ENCODE measurements around the gene SLC16A12.

The SLC16A12 gene

GRCh38 chr10:89505640-89506275 is 29.6 kb downstream of the SLC16A12 start:
- DNase-seq: no peak

DNA sequence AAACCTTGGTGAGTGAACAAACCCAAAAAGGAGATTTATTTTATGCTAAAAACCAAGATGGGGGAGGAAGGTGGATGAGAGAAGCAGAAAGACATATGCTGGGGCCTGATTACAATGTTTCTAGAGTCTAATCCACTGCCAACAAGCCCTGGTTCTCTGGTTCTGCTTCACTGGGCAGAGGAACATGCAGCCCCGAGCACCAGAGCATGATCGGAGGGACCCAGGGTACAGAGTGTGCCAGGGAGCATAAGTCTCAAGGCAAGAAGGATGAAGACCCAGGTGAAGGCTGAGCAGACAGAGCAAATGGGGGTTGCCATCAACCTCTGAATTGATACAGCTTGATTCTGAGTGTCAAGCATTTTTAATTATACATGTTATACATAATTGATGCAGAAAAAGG is 30.7 kb downstream of the SLC16A12 start:
- no peak for DNase-seq

DNA sequence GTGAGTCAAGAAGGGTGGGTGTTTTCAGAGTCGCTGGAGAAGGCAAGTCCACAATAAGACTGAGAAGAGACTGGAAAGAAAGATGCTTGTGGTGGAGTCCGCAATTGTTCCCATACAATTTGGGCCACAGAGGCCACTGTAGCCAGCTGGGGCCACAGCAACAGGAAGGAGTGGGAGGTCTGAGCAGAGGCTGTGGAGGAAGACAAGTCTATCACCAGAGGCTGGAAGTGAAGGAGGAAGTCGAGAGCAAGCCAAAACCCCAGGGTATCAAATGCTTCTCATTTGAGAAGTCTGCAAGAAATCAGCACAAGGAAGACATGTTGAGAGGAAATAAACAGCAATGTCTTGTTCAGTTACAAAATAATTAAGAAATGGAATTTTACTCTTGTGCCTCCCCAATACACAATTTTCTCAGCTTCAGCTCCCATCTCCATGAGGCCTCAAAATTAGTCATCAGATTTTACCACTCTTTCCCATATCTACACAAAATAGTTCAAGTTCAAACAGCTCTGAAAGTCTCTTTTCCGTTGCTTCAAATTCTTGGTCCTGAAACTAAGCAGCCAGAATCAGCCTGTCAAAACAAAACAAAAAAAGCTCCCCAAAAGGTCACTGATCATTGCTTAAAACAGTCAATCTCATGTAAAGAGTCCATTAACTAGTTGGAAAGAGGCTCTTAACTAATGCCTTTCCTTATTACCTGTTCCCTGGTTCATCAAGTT is 31.6 kb downstream of the SLC16A12 start:
- DNase-seq: no peak

DNA sequence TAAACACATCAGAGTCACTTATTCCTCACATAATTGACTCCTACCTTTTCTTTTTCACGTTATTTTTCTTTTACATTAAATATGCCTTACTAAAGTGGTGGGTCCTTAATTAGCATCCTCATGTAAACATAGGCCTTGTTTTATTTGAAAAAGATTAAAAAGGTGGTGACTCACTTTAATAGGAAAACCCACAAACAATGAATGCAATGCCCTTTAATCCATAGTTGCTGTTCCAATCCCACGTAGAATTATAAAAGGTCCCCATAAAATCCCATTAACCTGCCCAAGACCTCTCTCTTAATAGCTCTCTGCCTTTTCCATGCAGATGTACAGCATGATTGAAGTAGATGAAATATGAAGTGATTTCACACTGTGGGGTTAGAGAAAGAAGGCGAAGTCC is 32.2 kb downstream of the SLC16A12 start:
- no peak for DNase-seq

DNA sequence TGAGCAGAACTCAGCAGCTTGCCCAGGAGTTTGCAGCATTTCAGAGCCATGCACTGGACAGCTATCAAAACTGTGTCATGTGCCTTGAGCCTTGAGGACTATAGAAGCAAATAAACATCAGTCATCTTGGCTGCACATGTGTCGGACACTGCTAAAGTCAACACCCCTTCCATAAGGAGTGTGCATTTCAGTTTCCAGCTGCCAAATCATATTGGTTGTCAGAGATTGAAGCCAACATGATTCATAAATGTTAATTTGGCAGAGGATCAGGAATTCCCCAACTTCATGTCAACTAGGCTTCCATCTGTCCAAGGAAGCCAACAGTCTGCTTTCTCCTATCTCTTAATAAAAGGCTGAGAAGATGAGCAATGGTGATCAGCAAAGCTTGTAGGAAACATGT is 32.8 kb downstream of the SLC16A12 start:
- DNase-seq: no peak

DNA sequence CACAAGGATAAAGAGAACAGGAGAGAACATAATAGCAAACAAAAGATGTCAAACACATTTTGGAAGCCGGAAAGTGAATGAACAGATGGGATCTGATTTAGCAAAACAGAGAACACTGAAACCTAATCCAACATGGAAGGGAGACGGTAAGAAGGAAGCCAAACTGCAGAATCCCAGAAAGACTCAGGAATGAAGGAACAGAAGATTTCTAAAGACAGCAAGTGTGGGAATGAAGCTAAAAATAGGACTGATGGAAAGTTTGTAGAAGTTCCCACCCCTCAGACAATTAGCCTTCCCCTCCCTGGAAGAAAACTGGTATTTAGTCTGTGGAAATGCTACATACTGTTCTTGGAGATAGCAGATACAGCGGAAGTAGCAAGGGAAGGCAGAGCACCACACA is 40.8 kb downstream of the SLC16A12 start:
- no peak for DNase-seq

DNA sequence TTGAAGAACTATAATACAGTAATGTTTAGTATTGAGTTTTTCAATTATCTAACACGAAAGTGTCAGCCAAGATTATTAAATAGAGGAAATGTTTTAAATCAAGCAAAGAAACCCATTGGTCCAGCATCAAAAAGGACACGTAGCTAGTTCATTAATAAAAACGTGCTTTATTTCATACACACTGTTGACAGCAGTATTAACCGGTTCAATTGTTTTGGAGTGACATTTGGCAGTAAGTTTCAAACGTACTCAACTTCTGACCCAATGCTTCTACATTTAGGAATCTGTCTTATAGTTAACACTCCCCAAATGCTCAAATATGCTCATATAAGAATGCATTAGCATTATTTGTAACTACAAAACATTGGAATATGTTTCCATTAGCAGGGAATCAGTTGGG is 41.3 kb downstream of the SLC16A12 start:
- DNase-seq: no peak

DNA sequence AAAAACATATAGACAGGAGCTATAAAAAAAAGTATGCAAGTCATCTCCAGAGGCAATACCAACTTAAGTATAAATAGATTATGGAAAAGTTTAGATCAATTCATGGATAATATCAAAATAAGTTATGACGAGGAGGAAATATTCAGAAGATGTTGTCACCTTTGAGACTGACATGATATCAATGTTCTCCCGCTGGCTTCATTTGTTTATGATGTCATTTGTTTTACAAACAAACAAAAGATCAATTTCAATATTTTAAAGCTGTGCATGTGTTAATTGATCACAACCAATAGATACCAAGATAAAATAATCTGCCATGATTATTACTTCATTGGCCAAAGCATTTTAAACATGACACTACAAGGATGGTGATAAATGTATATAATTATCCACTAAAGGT is 43.5 kb downstream of the SLC16A12 start:
- no peak for DNase-seq

- no peak for DNase-seq
Observed at GRCh38 chr10:89490596-89491335, 44.6 kb downstream of the SLC16A12 start.

DNA sequence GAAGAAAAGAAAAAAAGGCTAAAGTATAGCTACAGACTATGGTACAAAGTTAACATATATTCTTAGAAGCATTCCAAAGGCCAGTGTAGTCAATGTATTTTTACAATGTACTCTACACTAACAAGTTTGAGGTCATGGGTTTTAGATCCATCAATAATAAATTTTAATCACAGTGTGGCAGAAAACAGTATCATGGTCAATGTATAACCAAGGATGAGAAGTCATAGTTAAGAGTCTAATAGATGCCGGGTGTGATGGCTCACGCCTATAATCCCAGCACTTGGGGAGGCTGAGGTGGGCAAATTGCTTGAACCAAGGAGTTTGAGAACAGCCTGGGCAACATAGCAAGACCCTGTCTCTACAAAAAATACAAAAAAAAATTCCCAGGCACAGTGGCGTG is 53.1 kb downstream of the SLC16A12 start:
- no peak for DNase-seq

GRCh38 chr10:89481662-89482061 is 53.7 kb downstream of the SLC16A12 start:
- DNase-seq: no peak

- DNase-seq: no peak
Observed at GRCh38 chr10:89479771-89480446, 55.5 kb downstream of the SLC16A12 start.

GRCh38 chr10:89478739-89479654 is 56.4 kb downstream of the SLC16A12 start:
- no peak for DNase-seq

DNA sequence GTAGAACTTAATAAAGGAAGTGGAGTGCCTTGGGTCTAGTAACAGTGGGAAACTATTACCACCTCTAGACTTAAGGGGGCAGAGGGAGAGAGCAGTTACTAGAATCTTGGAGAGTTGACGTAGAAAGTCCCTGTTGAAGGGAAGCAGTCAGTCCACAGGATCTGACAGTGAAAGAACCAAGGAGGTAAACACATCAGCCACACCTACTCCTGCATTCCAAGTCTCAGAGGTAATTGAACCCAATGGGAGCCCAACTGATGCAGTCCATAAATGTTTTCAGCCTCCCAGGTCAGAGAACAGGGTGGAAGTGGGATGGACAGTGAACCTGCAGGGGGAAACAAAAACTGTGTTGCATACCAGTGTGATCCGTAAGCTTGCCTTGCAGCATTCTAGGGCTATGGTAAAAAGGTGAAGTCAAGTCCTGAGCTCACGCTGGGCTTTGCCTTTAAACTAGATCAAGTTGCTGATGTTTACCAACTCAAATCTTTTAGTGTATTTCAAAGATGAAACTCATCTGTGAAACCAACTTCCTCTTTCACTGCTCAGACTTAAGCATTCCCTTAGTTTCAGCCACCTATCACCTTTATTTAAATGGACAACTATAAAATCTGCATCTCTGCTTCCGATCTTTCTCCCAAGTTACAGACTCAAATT is 57.2 kb downstream of the SLC16A12 start:
- DNase-seq: no peak

- no peak for DNase-seq
Observed at GRCh38 chr10:89476150-89476549, 59.2 kb downstream of the SLC16A12 start.

- DNase-seq: no peak
Observed at GRCh38 chr10:89475591-89475998, 59.8 kb downstream of the SLC16A12 start.

DNA sequence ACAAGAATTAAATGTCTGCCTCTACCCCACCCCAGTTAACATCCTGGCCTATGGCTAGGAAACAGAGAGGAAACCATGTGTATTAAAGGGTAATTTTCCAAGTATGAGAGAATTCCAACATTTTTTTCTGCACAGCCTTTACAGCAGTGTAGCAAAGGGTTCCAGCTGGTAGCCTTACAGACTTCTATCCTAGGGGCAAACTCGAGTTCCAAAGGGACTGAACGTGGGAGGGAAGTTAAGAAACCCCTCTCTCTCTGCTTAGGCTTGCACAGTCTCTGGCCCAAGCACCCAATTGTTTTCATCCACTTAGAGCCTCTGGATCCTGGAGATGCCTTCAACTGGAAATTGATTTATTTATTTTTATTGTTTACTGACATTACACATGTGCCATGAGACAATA is 60.3 kb downstream of the SLC16A12 start:
- no peak for DNase-seq

- no peak for DNase-seq
Observed at GRCh38 chr10:89474452-89474851, 60.9 kb downstream of the SLC16A12 start.

GRCh38 chr10:89471110-89471809 is 64.1 kb downstream of the SLC16A12 start:
- no peak for DNase-seq

DNA sequence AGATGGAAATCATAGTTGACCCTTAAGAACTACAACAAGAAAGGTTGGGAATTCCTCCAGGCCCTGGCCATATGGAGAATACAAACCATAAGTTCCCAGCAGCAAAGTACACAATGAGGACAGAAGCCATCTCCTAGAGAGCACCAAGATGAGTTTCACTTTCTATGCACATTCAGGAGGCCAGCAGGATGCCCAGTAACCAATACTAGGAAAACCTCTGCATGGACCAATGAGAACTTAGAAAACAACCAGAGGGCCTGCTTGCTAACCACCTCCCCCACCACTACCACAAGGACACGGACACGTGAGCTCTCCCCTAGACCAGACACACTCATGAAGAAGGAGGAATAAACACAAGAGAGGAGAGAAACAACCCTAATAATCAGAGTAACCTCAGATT is 64.8 kb downstream of the SLC16A12 start:
- no peak for DNase-seq

DNA sequence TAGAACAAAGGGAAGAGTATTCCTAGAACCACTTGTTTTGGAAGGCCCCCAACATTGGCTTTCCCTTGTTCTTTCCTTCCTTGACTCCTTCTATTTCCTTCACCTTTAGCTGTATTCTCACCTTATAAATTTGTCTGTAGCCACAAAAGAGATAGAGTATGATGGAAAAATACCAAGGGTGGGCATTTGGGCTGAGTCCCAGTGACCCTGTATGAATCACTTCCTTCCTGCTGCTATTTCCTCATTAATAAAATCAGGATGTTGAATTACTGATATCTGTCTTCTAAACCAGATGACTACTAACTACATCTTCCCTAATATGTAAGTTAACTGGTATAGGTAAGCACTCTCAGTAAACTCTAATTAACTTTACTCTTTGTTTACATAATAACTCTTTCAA is 65.9 kb downstream of the SLC16A12 start:
- DNase-seq: no peak

Measured in activated CD4-positive, alpha-beta T cell treated with anti-CD3 and anti-CD28 coated beads for 1 hour (primary cell).